Small intestine (tissue), 7 donors: ENCODE measurements around the gene SCIN. TPM values are rescaled to one million over a fixed set of nuclear protein-coding genes. Genes with fewer than 3 reads are reported as not detected.

ENCODE experiments used
- DNase-seq, 2 donors: peaks; one replicate each; pipeline versions ENCODE4 v3.0.0 to v3.0.0-alpha.2; 2013
- FAIRE-seq: peaks from 2 replicates; lab custom pipeline; 2012; peaks lifted over from hg19 to GRCh38; lab: Jason Lieb, UNC
- H3K27ac ChIP-seq, 3 donors: one replicate each; pipeline ENCODE4 v1.5.1; 2013; ENCODE audit warnings: low read length in 2 of 3, mild to moderate bottlenecking in 2 of 3, control low read depth in 1 of 3, inconsistent platforms in 1 of 3, low read depth in 1 of 3, moderate library complexity in 1 of 3
- H3K27me3 ChIP-seq, 3 donors: one replicate each; pipeline ENCODE4 v1.6.1; 2013; ENCODE audit warnings: low read length in 3 of 3, inconsistent platforms in 1 of 3; ENCODE audit not compliant: control insufficient read depth in 3 of 3, insufficient read depth in 3 of 3
- H3K36me3 ChIP-seq, 3 donors: one replicate each; pipeline ENCODE4 v1.6.1; 2013; ENCODE audit warnings: low read length in 3 of 3, inconsistent platforms in 1 of 3, low read depth in 1 of 3, mild to moderate bottlenecking in 1 of 3, moderate library complexity in 1 of 3; ENCODE audit not compliant: control insufficient read depth in 3 of 3, insufficient read depth in 2 of 3
- H3K4me1 ChIP-seq, 3 donors: one replicate each; pipeline ENCODE4 v1.6.1; 2013; ENCODE audit warnings: low read length in 2 of 3, inconsistent platforms in 1 of 3, low read depth in 1 of 3, mild to moderate bottlenecking in 1 of 3, moderate library complexity in 1 of 3; ENCODE audit not compliant: control insufficient read depth in 3 of 3, insufficient read depth in 2 of 3
- H3K4me3 ChIP-seq, 3 donors: one replicate each; pipeline ENCODE4 v1.5.1; 2013; ENCODE audit warnings: low read length in 3 of 3, control low read depth in 1 of 3, inconsistent platforms in 1 of 3, low read depth in 1 of 3, mild to moderate bottlenecking in 1 of 3, moderate library complexity in 1 of 3
- H3K9me3 ChIP-seq, 2 donors: one replicate each; pipeline ENCODE4 v1.6.1; 2013; ENCODE audit warnings: low read depth in 1 of 2, low read length in 1 of 2; ENCODE audit not compliant: control insufficient read depth in 2 of 2, insufficient read depth in 1 of 2
- WGBS, 3 donors: extraction: QIAGEN DNeasy Blood & Tissue Kit; methylation state at CpG; one replicate each; pipeline ENCODE4 v1.1.7; 2013; 5-methylcytosine and 5-hydroxymethylcytosine counted together
- polyA plus RNA-seq, 4 donors: library from polyadenylated mRNA; stranded (reverse) in 3 of 4; unstranded in 1 of 4; fragments of 200-250 nt in 3 of 4; fragments of 120-200 nt in 1 of 4; gene quantifications; one replicate each; pipeline versions ENCODE4 v1.2.1 to v1.2.3, GENCODE V29; 2013
- donor health status: healthy with polysubstance abuse.
- donor health status: control.
- donor health status: control.
- donor health status: Bipolar disorder and iron deficiency.
- donor health status: healthy.

SCIN gene
- polyA plus RNA-seq, 4 donors = 3.3 to 61.1 (median 21.2) TPM

DNA sequence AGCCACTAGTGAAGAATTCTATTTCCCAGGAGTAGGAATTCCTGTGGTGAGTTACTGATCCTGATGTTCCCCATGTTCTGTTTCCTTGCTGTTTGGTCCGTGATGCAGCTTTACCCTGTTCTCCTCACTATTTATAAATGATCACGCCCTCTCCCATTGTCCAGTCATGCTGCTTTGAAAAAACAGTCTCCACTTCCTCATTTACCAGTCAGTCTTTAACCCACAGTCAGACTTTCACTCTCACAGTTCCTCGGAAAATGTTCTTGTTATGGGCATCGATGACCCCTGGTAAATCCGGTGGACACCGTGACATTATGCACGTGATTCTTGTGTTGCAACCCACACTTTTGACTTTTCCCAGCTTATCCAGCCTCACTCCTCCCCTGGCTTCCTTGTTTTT is 14.4 kb downstream of the SCIN start:
- peak overlapping the region in 1 of 3 donors; percentile 20 for H3K27ac ChIP-seq
- WGBS, 3 donors = 23 to 49% (median 46%) methylated on average over 7 of the region's 7 CpGs

DNA sequence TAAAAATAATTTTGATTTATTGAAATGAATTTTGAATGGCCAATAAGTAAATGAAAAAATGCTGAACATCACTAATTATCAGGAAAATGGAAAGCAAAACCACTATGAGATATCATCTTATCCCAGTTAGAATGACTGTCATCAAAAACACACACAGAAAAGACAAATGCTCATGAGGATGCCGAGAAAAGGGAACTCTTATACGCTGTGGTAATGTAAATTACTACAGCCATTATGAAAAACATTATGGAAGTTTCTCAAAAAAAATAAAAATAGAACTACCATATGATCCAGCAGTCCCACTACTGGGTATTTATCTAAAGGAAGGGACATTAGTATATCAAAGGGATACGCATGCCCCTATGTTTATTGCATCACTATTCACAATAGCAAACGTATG is 15.8 kb downstream of the SCIN start:
- H3K27me3 ChIP-seq = no peaks in the 10 kb centered on the region
- H3K4me3 ChIP-seq = no peak overlapping the region
- 79 to 90% (median 84%) methylated on average over 4 of the region's 4 CpGs for WGBS, 3 donors
- no peak overlapping the region for H3K27ac ChIP-seq
- H3K36me3 ChIP-seq = peaks cover 0 to 4% (median 0%) of the 10 kb centered on the region in 3 donors
- H3K4me1 ChIP-seq = peaks cover 3 to 5% (median 4%) of the 10 kb centered on the region in 3 donors
- no peaks in the 10 kb centered on the region for H3K9me3 ChIP-seq
- DNase-seq (no peak), FAIRE-seq (no peak)

More for the DNA sequence above, 14.4 kb downstream of the SCIN start:
- H3K4me3 ChIP-seq = no peak overlapping the region
- FAIRE-seq = no peak
- peaks cover 3 to 5% (median 4%) of the 10 kb centered on the region in 3 donors for H3K4me1 ChIP-seq
- no peaks in the 10 kb centered on the region for H3K9me3 ChIP-seq
- DNase-seq = peak; percentile 37 to 73
- peaks cover 0 to 3% (median 0%) of the 10 kb centered on the region in 3 donors for H3K36me3 ChIP-seq
- no peaks in the 10 kb centered on the region for H3K27me3 ChIP-seq

DNA sequence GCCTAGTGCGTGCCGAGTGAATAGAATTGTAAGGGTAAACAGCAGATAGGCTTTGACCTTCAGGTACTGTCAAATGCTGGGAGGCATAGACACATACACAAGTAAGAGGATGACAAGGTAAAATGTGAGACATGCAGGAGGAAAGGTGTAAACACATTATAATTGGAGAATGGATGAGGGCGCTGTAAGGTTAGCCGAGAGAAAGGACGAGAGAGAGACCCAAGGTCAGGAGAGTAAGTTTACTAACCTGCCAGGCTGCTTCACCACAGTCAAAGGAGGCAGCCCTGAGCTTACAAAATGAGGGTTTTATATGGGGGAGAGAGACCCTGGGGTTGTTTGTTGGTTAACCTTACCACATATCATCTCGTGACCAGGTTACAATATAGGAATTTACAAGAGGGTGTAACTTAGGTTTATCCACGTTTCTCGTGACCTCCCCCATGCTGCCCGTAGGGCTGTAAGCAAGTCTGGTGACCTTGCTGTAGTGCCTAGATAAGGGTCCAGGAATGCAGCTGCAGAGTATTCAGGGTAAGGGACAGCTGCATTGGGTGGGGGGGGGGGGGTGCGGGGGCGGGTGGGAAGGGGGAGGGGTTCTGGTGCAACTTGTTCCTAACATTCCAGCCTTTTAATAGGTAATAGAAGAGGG is 17.9 kb downstream of the SCIN start:
- H3K4me1 ChIP-seq = peaks cover 0 to 5% (median 4%) of the 10 kb centered on the region in 3 donors
- peaks cover 0 to 10% of the 10 kb centered on the region in 2 donors for H3K9me3 ChIP-seq
- peaks cover 0 to 4% (median 0%) of the 10 kb centered on the region in 3 donors for H3K36me3 ChIP-seq
- DNase-seq = no peak
- no peak overlapping the region for H3K4me3 ChIP-seq
- no peak for FAIRE-seq
- WGBS, 3 donors = 87 to 95% (median 90%) methylated on average over 9 to 11 of the region's 11 CpGs
- H3K27ac ChIP-seq = no peak overlapping the region
- H3K27me3 ChIP-seq = no peaks in the 10 kb centered on the region

DNA sequence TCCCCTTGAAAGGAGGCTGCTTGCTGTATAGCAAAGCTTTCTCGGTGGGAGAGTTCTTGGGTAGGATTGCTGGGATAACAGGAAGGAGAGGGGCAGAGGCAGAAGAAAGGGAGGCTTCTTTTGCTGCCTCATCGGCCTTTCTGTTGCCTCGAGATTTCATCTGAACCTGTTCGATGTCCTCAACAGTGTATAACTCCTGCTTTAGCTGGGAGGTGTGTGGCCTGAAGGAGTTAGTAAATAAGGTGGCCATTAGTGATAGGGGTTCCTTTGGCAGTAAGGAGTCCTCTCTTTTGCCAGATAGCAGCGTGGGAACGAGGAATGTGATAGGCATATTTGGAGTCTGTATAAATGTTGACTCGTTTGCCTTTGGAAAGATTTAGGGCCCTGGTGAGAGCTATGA is 20.0 kb downstream of the SCIN start:
- no peak for FAIRE-seq
- Histone ChIP-seq H3K27ac (no peak overlapping the region), H3K9me3 (peaks cover 0 to 17% of the 10 kb centered on the region in 2 donors), H3K36me3 (peaks cover 0 to 4% (median 0%) of the 10 kb centered on the region in 3 donors), H3K4me3 (no peak overlapping the region), H3K27me3 (no peaks in the 10 kb centered on the region), H3K4me1 (no peaks in the 10 kb centered on the region)
- WGBS, 3 donors = 75 to 85% (median 79%) methylated on average over 7 of the region's 7 CpGs
- no peak for DNase-seq

DNA sequence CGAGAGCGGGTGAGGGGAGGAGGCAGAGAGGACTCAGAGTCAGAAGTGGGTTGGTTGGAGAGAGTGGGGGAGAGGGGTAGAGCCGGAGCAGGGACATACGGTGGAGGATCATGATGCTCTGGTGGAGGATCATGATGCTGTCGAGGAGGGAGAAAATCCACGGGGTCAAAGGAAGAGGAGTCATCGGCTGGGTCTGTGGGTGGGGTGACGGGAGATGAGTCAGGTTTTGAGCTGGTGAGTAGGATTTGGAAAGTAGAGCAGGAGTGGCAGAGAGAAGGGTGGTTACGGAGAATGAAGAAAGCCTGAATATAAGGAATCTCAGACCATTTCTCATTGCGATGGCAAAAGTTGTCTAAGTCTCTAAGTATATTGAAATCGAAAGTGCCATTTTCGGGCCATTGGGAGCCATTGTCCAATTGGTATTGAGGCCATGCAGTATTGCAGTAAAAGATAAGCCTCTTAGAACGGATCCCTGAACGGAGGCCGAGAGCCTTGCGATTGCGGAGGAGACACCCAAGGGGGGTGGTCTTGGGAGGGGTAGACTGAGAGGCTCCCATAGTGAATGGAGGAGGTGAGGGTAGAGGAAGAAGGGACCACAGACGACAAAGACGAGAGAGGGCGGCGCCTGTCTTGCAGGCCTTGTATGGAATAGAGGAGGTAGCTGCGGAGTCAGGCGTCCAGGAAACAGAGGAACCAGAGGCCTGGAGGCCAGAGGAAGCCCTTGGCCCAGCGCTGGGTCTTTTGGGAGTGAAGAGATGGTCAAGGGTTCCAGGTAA is 23.8 kb downstream of the SCIN start:
- DNase-seq = no peak
- WGBS, 3 donors = 93 to 97% (median 93%) methylated on average over 24 of the region's 24 CpGs
- no peaks in the 10 kb centered on the region for H3K4me1 ChIP-seq
- FAIRE-seq = no peak
- no peaks in the 10 kb centered on the region for H3K27me3 ChIP-seq
- peaks cover 0 to 17% of the 10 kb centered on the region in 2 donors for H3K9me3 ChIP-seq
- H3K36me3 ChIP-seq = peaks cover 0 to 4% (median 0%) of the 10 kb centered on the region in 3 donors
- no peak overlapping the region for H3K27ac ChIP-seq
- no peak overlapping the region for H3K4me3 ChIP-seq

DNA sequence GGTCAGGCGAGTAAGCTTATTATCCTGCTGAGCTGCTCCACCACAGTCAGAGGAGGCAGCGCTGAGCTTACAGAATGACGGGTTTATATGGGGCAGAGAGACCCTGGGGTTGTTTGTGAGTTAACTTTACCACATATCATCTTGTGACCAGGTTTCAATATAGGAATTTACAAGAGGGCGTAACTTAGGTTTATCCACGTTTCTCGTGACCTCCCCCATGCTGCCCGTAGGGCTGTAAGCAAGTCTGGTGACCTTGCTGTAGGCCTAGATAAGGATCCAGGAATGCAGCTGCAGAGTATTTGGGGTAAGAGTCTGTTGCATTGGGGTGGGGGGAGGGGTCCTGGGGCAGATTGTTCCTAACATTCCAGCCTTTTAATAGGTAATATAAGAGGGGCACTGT is 24.6 kb downstream of the SCIN start:
- H3K36me3 ChIP-seq = peaks cover 0 to 4% (median 0%) of the 10 kb centered on the region in 3 donors
- FAIRE-seq = no peak
- no peak overlapping the region for H3K4me3 ChIP-seq
- H3K27ac ChIP-seq = no peak overlapping the region
- H3K4me1 ChIP-seq = no peaks in the 10 kb centered on the region
- H3K9me3 ChIP-seq = peaks cover 0 to 17% of the 10 kb centered on the region in 2 donors
- WGBS, 3 donors = 86 to 90% (median 87%) methylated on average over 7 of the region's 7 CpGs
- DNase-seq = no peak
- no peaks in the 10 kb centered on the region for H3K27me3 ChIP-seq

DNA sequence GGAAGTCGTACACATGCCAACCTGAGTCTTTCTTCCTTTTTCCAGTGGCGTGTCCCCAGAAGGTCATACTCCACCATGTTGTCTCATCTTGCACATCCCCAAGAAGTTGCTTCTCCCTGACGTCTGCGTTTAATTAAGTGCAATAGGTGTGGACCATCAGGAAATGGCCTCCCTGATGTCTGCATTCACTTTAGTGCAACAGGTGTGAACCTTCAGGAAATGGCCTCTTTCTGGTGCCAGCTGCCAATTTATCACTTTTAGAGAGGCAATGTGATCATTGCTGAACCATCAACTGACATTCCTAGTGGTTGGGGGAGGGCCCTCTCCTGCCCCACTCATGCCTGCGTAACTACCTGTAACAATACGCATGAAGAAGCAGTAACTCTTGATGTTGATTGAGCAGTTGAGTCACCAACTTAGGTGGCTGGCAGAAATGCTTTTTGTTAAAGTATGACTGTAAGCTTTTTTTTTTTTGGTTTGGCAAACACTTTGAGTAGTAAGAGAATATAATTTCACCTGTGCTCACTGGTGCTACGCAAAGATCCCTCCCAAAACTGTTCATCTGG is 25.8 kb downstream of the SCIN start:
- 74 to 77% (median 76%) methylated on average over 7 of the region's 7 CpGs for WGBS, 3 donors
- FAIRE-seq = no peak

DNA sequence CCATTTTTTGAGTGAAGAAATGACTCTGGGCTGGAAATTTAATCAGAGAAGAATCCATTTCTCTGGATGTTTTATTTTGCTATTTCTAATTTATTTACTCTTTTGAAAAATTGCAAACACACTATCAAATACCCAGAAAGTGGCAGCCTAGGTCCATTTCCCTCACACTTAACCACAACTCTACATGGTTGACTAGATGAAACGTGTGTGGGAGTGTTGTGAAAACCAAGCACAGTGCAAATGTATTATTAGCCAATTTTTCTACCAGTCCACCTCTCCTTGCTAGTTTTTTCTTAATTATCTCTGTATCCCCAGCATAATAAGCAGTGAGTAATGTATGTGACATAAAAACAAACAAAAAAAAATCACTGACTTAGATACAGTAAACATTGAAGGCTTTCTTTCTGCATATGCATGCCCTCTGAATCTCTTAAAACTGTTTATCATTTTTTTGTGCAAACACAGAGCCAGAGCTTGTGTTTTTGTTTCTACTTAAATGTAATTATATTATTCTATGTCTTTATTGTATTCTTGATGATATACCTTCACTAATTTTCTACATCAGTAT is 30.9 kb downstream of the SCIN start:
- WGBS, 3 donors = 59 to 91% (median 61%) methylated on average over 1 of the region's 1 CpG
- FAIRE-seq (no peak), DNase-seq (no peak)
- Histone ChIP-seq H3K9me3 (peaks cover 0 to 12% of the 10 kb centered on the region in 2 donors), H3K27me3 (no peaks in the 10 kb centered on the region), H3K4me3 (no peak overlapping the region), H3K4me1 (no peaks in the 10 kb centered on the region), H3K36me3 (peaks cover 0 to 4% (median 0%) of the 10 kb centered on the region in 3 donors), H3K27ac (no peak overlapping the region)

More for the DNA sequence above, 25.8 kb downstream of the SCIN start:
- H3K27me3 ChIP-seq = no peaks in the 10 kb centered on the region
- no peak for DNase-seq
- peaks cover 0 to 17% of the 10 kb centered on the region in 2 donors for H3K9me3 ChIP-seq
- H3K4me3 ChIP-seq = no peak overlapping the region
- H3K27ac ChIP-seq = no peak overlapping the region
- no peaks in the 10 kb centered on the region for H3K36me3 ChIP-seq
- H3K4me1 ChIP-seq = no peaks in the 10 kb centered on the region
